SK-N-SH treated with all-trans-retinoic acid at 6 μM for 48 hours (cell line): ENCODE results near the gene FGGY.

ENCODE experiments used
- ZFP30 ChIP-seq: fragments of 450-650 bp; formaldehyde crosslinking; IDR thresholded peaks from 2 replicates; pipeline ENCODE4 v1.5.0; 2022; ENCODE audit warnings: mild to moderate bottlenecking, moderate library complexity
- ZNF565 ChIP-seq: fragments of 450-650 bp; formaldehyde crosslinking; conservative IDR thresholded peaks from 2 replicates; pipeline ENCODE4 v1.5.0; 2020; ENCODE audit warnings: low read depth, mild to moderate bottlenecking, moderate library complexity
- TF ChIP-seq, protein P1 (sequence below): fragments of 250-450 bp; sonication (Bioruptor Pico); IDR thresholded peaks from 2 replicates; pipeline ENCODE4 v1.5.1; 2021; ENCODE audit warnings: mild to moderate bottlenecking, moderate library complexity
- TF ChIP-seq, protein P2 (sequence below): fragments of 250-450 bp; sonication (Bioruptor Pico); IDR thresholded peaks from 2 replicates; pipeline ENCODE4 v1.8.0; 2020; ENCODE audit warnings: mild to moderate bottlenecking, moderate library complexity, borderline replicate concordance

DNA sequence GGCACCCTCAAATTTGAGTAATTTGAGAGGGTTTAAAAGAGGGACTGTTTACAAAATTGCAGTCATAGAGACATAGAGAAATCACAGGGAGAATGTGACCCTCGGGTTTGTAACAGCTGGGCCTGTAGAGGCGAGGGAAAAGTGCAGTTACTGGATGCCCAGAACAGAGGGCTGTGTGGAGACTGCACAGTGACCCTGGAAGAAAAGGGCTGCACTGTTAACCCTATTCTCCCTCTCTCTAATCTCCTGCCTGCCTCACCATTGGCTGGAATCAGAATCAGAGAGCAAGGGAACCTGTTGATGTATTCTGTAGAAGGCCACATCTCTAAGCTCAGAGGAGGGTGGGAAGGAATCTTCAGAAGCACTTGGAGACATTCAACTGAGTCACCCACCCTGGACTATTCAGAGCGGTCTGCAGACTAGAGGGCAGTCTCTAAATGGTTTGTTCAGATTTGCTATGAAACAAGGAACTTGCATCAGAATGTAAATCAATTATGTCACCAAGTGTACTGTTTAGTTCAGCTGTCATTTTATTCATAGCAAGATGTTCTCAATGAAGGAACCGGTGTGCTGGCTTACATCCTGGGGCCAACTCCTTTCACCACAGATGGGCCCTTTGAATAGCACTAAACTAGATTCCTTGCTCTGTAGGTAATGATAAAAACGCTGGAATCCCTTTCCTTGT is 385.6 kb downstream of the FGGY start:
- TF ChIP-seq ZFP30 (CRISPR knock-in tag) (no peak), ZNF565 (CRISPR knock-in tag) (no peak)
- TF ChIP-seq, protein P1, sequence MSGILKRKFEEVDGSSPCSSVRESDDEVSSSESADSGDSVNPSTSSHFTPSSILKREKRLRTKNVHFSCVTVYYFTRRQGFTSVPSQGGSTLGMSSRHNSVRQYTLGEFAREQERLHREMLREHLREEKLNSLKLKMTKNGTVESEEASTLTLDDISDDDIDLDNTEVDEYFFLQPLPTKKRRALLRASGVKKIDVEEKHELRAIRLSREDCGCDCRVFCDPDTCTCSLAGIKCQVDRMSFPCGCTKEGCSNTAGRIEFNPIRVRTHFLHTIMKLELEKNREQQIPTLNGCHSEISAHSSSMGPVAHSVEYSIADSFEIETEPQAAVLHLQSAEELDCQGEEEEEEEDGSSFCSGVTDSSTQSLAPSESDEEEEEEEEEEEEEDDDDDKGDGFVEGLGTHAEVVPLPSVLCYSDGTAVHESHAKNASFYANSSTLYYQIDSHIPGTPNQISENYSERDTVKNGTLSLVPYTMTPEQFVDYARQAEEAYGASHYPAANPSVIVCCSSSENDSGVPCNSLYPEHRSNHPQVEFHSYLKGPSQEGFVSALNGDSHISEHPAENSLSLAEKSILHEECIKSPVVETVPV (CRISPR knock-in tag) = no peak
- TF ChIP-seq, protein P2, sequence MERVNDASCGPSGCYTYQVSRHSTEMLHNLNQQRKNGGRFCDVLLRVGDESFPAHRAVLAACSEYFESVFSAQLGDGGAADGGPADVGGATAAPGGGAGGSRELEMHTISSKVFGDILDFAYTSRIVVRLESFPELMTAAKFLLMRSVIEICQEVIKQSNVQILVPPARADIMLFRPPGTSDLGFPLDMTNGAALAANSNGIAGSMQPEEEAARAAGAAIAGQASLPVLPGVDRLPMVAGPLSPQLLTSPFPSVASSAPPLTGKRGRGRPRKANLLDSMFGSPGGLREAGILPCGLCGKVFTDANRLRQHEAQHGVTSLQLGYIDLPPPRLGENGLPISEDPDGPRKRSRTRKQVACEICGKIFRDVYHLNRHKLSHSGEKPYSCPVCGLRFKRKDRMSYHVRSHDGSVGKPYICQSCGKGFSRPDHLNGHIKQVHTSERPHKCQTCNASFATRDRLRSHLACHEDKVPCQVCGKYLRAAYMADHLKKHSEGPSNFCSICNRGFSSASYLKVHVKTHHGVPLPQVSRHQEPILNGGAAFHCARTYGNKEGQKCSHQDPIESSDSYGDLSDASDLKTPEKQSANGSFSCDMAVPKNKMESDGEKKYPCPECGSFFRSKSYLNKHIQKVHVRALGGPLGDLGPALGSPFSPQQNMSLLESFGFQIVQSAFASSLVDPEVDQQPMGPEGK = no peak
